Stimulated activated CD4-positive, alpha-beta T cell treated with anti-CD3 and anti-CD28 coated beads, Interleukin-1b, Interleukin-23, amount 100 ng/mL, for 24 hours (primary cell): ENCODE measurements around the gene TDRD9.

Experiments
- DNase-seq, 4 experiments: peaks; one replicate each; pipeline ENCODE4 v3.0.0-alpha.2; 2020; ENCODE audit warnings: low read depth in 4 of 4, low spot score in 1 of 4

The TDRD9 gene

DNA sequence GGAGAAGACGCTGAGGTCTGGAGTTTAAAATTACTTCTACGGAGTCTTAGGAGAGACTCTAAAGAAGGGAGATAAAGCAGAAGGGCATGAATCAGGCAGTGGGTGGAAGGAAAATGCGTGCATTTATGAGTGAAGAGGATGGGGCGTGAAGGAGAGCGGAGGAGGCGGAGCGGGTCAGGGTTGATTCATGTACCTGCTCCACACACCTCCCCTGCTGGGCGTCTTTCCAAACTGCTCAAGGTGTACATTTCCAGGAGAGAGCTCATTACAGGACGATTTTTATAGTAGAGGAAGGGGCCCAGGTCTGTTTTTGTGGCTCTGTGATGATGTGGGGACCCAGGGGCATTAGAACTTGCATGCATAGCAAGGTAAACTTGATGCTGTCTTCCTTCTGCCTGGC, 92.2 kb downstream of the TDRD9 start:
- no peak for DNase-seq

DNA sequence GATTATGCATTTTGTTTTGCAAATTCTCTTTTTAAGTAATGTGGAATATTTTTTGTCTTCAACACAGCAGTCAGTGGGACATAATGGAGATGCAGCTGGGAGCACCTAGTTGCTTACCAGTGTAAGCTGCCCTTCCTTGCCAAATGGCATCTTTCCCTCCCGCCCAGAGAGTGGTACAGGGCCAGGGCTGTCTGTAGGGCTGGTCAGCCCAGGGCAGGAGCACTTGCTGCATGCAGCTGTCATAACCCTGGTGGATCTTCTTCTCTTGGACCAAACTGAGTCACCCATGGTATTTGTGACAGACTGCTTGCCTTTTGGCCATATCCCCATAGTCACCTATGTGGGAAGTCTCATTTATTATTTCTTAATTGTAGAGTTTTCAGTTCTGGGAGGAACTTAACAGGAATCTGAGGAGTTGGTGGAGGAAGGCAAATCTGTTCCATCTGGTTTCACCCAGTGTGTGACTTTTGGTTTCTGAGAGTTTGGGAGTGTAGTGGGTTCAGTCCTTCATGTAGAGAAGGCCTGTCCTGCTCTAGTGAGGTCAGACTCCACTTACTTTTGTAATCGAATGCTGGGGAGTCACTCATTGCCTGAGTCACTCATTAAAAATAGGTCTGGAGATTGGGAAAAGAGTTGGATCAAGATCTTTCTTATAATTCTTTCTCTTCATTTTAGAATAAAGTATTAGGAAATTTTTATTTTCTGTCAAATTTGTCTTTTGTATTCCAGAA, 95.2 kb downstream of the TDRD9 start:
- no peak for DNase-seq

- DNase-seq = no peak
Observed at GRCh38 chr14:104025534-104025933, 97.3 kb downstream of the TDRD9 start.

- no peak for DNase-seq
Observed at GRCh38 chr14:104026024-104026423, 97.8 kb downstream of the TDRD9 start.

DNA sequence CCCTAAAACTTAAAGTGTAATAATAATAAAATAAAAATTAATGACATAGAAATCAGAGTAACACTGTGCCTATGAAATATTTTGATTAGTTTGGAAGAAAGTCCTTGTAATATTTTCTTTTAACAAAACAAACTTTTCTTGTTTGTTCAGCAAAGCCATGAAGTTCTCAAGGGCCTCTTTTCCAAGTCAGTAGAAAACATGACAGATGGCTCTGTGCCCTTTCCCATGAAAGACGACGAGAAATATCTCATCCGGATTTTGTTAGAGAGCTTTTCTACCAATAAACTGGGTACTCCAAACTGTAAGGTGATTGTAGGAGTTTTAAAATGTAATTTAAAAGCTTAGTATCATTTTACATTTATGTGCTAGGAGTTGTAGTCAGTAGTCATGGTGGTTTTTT, 102.7 kb downstream of the TDRD9 start:
- DNase-seq = no peak

DNA sequence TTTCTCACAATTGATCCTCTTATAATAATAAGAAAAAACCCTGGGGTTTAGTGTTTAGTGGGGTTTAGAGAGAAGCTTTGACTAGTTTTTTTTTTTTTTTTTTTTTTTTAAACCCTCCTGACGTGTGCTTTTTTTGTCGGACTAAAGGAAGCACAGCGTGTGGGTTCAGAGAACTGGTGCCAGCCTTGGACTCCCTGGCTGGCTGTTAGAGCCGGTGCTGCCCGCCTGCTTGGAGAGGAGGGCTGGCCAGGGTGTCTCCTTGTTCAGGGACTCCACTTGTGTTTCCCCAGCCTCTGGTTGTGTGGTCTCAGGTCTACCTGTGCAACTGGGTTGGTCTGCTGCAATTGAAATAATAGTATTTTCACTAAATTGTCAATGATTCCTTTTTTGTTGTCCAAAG, 103.1 kb downstream of the TDRD9 start:
- no peak for DNase-seq

- no peak for DNase-seq
Observed at GRCh38 chr14:104034976-104035699, 106.9 kb downstream of the TDRD9 start.

DNA sequence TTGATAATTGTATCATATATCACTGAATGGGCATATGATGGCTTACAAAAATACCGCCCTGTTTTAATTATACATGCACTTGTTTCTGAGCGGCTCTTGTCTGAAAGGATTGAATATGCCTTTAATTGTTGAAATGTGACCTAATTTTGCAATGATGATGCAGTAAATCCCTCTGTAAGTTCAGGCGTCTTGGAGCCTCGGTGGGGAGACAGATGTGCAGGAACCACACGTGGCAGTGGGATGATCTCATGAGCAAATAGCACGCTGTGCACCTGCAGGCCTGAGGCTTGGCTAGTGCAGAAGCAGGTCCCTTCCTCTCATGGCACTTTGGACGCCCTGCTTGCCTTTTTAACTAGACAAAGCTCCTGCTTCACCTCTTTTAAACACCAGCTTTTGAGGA, 108.0 kb downstream of the TDRD9 start:
- no peak for DNase-seq

DNA sequence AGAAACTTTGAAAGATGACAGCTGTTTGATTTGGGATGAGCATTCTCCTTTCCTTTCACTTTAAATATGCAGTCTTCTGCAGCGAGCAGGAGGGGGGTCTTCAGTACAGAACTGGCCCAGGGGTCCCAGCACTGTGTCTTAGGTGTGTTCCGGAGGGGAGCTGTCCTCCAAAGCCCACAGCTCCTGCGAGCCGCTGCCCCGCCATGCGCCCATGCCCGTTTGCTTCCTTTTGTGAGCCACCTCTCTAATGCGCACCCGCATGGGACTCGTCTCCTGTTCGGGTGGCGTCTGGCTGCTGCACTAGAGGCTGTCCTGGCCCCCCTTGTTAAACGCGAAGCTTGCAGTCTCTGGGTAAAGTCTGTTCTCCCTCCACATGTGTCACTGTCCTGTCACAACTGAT, 108.8 kb downstream of the TDRD9 start:
- no peak for DNase-seq

DNA sequence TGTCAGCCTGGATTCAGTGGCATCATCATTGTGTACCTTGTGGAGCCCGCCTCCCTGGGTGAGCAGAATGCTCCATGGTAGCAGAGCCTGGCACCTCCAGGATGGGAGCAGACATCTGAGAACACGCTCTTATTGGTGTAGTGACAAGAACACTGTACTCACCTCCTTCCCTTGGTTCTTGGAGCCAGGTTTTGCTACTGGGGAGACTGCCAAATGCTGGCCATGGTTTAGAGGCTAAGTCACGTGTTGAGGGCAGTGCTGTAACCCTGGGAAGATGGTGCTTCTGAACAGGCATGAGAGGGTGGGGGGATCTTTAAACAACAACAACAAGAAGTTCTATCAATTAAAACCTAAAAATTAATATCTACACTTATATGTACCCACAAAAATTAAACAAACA, 109.6 kb downstream of the TDRD9 start:
- no peak for DNase-seq

DNA sequence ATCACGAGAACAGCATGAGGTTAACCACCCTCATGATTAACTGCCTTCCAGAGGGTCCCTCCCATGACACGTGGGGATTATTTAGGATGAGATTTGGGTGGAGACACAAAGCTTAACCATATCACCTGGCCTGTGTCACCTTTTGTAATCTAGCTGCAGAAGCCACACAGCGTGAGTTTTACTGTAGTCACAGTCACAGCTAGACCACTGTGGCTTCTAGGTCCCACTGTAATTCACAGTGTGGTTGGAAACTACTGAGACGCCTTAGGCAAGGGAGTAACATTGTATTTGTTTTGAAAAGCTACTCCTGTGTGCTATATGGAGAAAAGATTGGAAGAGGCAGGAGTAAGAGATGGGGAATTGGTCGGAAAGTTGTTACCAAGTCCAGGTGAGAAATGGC, 111.0 kb downstream of the TDRD9 start:
- DNase-seq = no peak

GRCh38 chr14:104040539-104040938, 112.3 kb downstream of the TDRD9 start:
- DNase-seq = no peak

DNA sequence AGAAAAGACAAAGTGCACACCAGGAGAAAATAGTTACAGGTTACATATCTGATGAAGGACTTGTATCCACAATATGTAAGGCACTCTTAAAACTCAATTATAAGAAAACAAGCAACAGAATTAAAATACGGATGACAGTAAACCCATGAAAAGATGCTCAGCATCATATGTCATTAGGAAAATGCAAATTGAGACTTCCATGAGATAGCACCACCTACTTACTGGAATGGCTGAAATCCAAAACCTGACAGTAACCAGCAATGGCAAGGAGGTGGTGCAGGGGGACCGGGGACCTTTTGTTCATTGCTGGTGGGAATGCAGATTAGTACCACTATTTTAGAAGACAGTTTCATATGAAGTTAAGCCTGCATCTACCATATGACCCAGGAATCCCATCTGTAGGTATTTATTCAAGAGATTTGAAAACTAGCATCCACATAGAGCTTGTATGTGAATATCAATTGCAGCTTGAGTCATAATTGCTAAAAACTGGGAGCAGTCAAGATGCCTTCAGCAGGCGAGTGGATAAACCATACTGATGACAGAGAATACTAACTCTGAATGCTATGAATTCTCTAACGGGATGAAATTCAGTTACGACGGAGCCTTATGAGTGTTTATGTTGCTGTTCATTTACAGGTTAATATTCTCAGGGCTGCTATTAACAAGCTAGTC, 113.3 kb downstream of the TDRD9 start:
- no peak for DNase-seq

GRCh38 chr14:104044016-104044415, 115.8 kb downstream of the TDRD9 start:
- no peak for DNase-seq

DNA sequence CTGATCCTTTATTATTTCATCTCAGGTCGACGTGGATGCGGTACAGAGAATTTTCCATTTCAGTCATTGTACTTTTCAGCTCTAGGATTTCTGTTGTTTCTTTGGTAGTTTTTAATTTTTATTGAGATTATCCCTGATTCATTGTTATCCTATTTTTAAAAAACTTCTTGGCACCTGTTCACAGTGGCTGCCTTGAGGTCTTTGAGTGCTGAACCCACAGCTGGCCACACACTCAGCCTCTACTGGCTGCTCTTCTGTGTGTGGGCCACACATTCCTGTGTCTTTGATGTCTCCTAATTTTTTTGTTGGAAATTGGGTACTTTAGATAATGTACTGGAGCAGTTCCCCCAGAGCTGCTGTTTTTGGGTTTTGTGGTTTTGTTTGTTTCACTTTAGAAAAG, 119.5 kb downstream of the TDRD9 start:
- DNase-seq = no peak

DNA sequence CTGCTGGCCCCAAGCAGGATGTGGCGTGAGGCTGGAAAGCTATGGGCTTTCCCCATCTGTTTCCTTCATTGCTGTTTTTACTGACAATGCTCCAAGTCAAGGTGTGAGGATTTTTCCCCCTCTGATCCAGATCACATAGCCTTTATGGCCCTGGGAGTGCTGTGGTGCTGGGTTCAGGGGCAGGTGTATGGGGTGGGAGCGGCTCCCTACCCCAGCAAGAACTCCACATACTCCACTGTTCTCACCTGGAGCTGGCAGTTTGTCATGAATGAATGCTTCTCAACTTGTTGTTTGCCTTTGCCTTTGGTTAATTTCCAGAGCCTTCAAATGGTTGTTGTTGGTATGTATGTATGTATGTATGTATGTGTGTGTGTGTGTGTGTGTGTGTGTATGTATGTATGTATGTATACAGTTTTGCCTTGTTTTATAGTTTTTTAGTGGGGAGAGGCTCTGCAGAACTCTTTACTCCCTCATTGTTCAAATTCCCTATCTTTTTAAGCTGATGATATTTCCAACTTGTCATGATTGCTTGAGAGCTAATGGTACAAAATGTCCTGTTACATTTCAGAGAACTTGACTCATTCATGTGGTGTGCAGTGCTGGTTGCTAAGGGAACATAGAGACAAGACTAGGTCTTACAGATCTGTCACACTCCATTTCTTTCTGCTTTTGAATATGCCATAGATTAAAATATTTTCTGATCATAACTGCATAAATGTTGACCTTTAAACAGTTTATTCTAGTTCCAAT, 120.7 kb downstream of the TDRD9 start:
- no peak for DNase-seq

DNA sequence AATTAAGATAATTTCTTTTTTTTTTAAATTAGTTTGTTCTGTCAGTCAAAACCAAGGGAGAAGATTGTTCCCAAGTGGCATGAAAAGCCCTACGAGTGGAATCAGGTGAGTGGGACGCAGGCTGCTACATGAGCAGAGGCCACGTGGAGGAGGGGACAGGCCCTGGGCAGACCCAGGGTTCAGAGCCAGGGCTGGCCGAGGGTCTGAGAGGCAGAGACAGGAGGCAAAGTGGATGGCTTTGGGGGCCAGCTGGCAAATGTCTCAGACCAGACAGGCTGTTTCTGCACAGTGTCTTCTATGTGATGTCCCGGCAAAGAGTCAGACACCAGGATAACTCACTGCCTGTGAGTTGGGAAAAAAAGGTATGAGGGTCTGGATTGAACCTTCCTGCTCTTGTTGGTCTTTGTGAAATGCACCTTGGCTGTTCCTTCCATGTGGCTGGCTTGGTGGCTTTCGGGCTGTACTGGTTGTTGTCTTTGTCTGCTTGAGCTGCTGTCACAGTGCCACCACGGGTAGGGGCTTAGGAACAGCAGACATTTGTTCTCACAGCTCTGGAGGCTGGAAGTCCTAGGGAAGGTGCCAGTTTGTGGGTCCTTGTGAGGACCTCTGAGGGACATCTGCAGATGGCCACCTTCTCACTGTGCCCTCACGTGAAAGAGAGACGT, 121.5 kb downstream of the TDRD9 start:
- no peak for DNase-seq

- DNase-seq = no peak
Observed at GRCh38 chr14:104051092-104051813, 123.0 kb downstream of the TDRD9 start.

GRCh38 chr14:104054222-104054905, 126.1 kb downstream of the TDRD9 start:
- no peak for DNase-seq

DNA sequence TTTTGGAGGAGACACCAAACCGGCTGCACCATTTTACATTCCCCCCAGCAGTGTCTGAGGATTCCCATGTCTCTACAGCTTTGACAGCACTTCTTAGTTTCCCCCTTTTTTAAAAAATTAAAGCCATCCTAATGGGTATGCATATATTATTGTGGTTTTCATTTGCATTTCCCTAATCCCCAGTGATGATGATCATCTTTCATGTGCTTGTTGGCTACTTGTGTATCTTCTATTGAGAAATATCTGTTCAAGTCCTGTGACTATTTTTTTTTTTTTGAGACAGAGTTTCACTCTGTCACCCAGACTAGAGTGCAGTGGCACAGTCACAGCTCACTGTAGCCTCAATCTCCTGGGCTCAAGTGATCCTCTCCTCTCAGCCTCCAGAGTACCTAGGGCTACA, 134.0 kb downstream of the TDRD9 start:
- no peak for DNase-seq
